Thyroid gland (tissue), 4 donors: Measurements from ENCODE around the gene TNC.

Experiments
- POLR2A ChIP-seq, 2 donors: fragments of 450-650 bp; IDR thresholded peaks; one replicate each; pipeline ENCODE4 v1.6.1; 2017; ENCODE audit warnings: antibody characterized with exemption in 2 of 2, mild to moderate bottlenecking in 2 of 2, moderate library complexity in 1 of 2
- TF ChIP-seq, protein P1 (sequence below), 6 experiments: fragments of 200-600 bp in 3 of 6; fragments of 450-650 bp in 3 of 6; sonication (generic) in 3 of 6; IDR thresholded peaks; one replicate each; pipeline ENCODE4 v1.5.1; 2016 to 2019; ENCODE audit warnings: antibody characterized with exemption in 6 of 6, mild to moderate bottlenecking in 2 of 6, inconsistent platforms in 1 of 6, moderate library complexity in 1 of 6

- TF ChIP-seq, protein P1, sequence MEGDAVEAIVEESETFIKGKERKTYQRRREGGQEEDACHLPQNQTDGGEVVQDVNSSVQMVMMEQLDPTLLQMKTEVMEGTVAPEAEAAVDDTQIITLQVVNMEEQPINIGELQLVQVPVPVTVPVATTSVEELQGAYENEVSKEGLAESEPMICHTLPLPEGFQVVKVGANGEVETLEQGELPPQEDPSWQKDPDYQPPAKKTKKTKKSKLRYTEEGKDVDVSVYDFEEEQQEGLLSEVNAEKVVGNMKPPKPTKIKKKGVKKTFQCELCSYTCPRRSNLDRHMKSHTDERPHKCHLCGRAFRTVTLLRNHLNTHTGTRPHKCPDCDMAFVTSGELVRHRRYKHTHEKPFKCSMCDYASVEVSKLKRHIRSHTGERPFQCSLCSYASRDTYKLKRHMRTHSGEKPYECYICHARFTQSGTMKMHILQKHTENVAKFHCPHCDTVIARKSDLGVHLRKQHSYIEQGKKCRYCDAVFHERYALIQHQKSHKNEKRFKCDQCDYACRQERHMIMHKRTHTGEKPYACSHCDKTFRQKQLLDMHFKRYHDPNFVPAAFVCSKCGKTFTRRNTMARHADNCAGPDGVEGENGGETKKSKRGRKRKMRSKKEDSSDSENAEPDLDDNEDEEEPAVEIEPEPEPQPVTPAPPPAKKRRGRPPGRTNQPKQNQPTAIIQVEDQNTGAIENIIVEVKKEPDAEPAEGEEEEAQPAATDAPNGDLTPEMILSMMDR (IDR thresholded peaks at IDR 0.05), result no peak
- no peak for TF ChIP-seq POLR2A (IDR thresholded peaks at IDR 0.05)
Measured at GRCh38 chr9:115114084-115114483, 3.9 kb downstream of the TNC start.
